H1 (cell line): ENCODE results near the gene RNASEL. TPM values are rescaled to one million over a fixed set of nuclear protein-coding genes. Genes with fewer than 3 reads are reported as not detected.

Experiments
- CTCF ChIA-PET: fragments of 300-600 bp; sonication (Branson Sonifier 250); formaldehyde crosslinking; loops from one replicate; lab custom pipeline; 2021; ENCODE audit not compliant: partially characterized antibody; lab: Charles Lee
- POLR2A ChIA-PET: fragments of 300-600 bp; sonication (Branson Sonifier 250); formaldehyde crosslinking; loops from one replicate; lab custom pipeline; 2021; ENCODE audit warnings: inconsistent platforms; ENCODE audit not compliant: partially characterized antibody; lab: Charles Lee
- DNase-seq, 2 experiments: peaks; one replicate each; pipeline versions ENCODE4 v3.0.0 to v3.0.0-alpha.2; 2010 to 2022; ENCODE audit warnings: low spot score in 2 of 2, low read depth in 1 of 2, mixed read lengths in 1 of 2
- FAIRE-seq: peaks from 2 replicates; lab custom pipeline; 2011; peaks lifted over from hg19 to GRCh38; lab: Jason Lieb, UNC
- H2AFZ ChIP-seq: 2 replicates; pipeline ENCODE4 v1.8.1; 2012; ENCODE audit warnings: low read length, inconsistent platforms
- H2AK5ac ChIP-seq: 2 replicates; pipeline ENCODE4 v1.6.1; 2013; ENCODE audit warnings: low read depth, low read length
- H2BK120ac ChIP-seq: replicated peaks from 2 replicates; pipeline ENCODE3; 2013; ENCODE audit warnings: low read depth, low read length, inconsistent platforms
- H2BK12ac ChIP-seq: 2 replicates; pipeline ENCODE4 v1.6.1; 2013; ENCODE audit warnings: low read depth, low read length
- H2BK15ac ChIP-seq: 2 replicates; pipeline ENCODE4 v1.6.1; 2013; ENCODE audit warnings: low read length
- H2BK20ac ChIP-seq: 2 replicates; pipeline ENCODE4 v1.6.1; 2013; ENCODE audit warnings: low read length
- H2BK5ac ChIP-seq: 2 replicates; pipeline ENCODE4 v1.6.1; 2013; ENCODE audit warnings: low read depth, low read length
- H3K14ac ChIP-seq: 2 replicates; pipeline ENCODE4 v1.6.1; 2013; ENCODE audit warnings: inconsistent platforms; ENCODE audit not compliant: insufficient read length
- H3K18ac ChIP-seq: 2 replicates; pipeline ENCODE4 v1.6.1; 2013; ENCODE audit warnings: low read length; ENCODE audit errors: extremely low read depth
- H3K23ac ChIP-seq: 2 replicates; pipeline ENCODE4 v1.6.1; 2013; ENCODE audit warnings: inconsistent platforms; ENCODE audit not compliant: insufficient read length
- H3K23me2 ChIP-seq: 2 replicates; pipeline ENCODE4 v1.6.1; 2013; ENCODE audit warnings: low read depth, low read length
- H3K27ac ChIP-seq: 2 replicates; pipeline ENCODE4 v1.6.1; 2011; ENCODE audit warnings: low read depth, low read length, inconsistent platforms
- H3K27me3 ChIP-seq, 4 experiments: replicated peaks in 1 of 4; 1 replicate in 1 of 4; 2 replicates in 3 of 4; pipeline versions ENCODE4 v1.6.1 to v1.8.1; 2011 to 2013; ENCODE audit warnings: low read length in 3 of 4, mild to moderate bottlenecking in 3 of 4, inconsistent platforms in 2 of 4, mixed read lengths in 2 of 4, moderate library complexity in 1 of 4; ENCODE audit not compliant: control insufficient read depth in 3 of 4, insufficient read depth in 3 of 4; ENCODE audit errors: extremely low read depth in 1 of 4
- H3K36me3 ChIP-seq, 4 experiments: 2 replicates each; pipeline versions ENCODE4 v1.6.1 to v1.8.1; 2011 to 2013; ENCODE audit warnings: mild to moderate bottlenecking in 4 of 4, low read length in 3 of 4, moderate library complexity in 2 of 4, control low read depth in 1 of 4, inconsistent platforms in 1 of 4; ENCODE audit not compliant: insufficient read depth in 4 of 4, control insufficient read depth in 2 of 4
- H3K4ac ChIP-seq: replicated peaks from 2 replicates; pipeline ENCODE3; 2013; ENCODE audit warnings: low read length, low read depth, mixed read lengths, inconsistent platforms; ENCODE audit not compliant: insufficient read length
- H3K4me1 ChIP-seq, 4 experiments: replicated peaks in 1 of 4; 1 replicate in 1 of 4; 2 replicates in 3 of 4; pipeline versions ENCODE4 v1.6.1 to v1.8.1; 2011 to 2013; ENCODE audit warnings: low read length in 3 of 4, inconsistent platforms in 2 of 4, mixed read lengths in 1 of 4; ENCODE audit not compliant: insufficient read depth in 4 of 4, control insufficient read depth in 3 of 4
- H3K4me2 ChIP-seq, 2 experiments: 2 replicates each; pipeline versions ENCODE4 v1.6.1 to v1.8.1; 2011 to 2013; ENCODE audit warnings: low read depth in 2 of 2, low read length in 2 of 2, control low read depth in 1 of 2, inconsistent platforms in 1 of 2, mild to moderate bottlenecking in 1 of 2; ENCODE audit not compliant: insufficient read depth in 1 of 2
- H3K4me3 ChIP-seq, 4 experiments: fragments of 200-600, 300-600 bp in 1 of 4; sonication (generic), shearing (Covaris generic), sonication (Bioruptor Twin) in 1 of 4; 2 replicates each; pipeline versions ENCODE4 v1.5.1 to v1.8.1; 2011 to 2016; ENCODE audit warnings: low read length in 4 of 4, low read depth in 3 of 4, control low read depth in 2 of 4, inconsistent platforms in 2 of 4, mild to moderate bottlenecking in 2 of 4, mixed read lengths in 1 of 4, moderate library complexity in 1 of 4; ENCODE audit not compliant: insufficient read depth in 2 of 4; ENCODE audit errors: extremely low read depth in 1 of 4
- H3K56ac ChIP-seq: replicated peaks from 2 replicates; pipeline ENCODE3; 2013; ENCODE audit warnings: low read depth, mild to moderate bottlenecking, mixed read lengths, low read length, inconsistent platforms; ENCODE audit not compliant: insufficient read length
- H3K79me1 ChIP-seq: 2 replicates; pipeline ENCODE4 v1.6.1; 2013; ENCODE audit warnings: low read depth, low read length, control low read depth
- H3K79me2 ChIP-seq, 2 experiments: 2 replicates each; pipeline versions ENCODE4 v1.6.1 to v1.8.1; 2012 to 2013; ENCODE audit warnings: low read length in 2 of 2, mild to moderate bottlenecking in 2 of 2, inconsistent platforms in 1 of 2; ENCODE audit not compliant: insufficient read depth in 2 of 2, control insufficient read depth in 1 of 2
- H3K9ac ChIP-seq, 4 experiments: replicated peaks in 1 of 4; 1 replicate in 1 of 4; 2 replicates in 3 of 4; pipeline versions ENCODE4 v1.6.1 to v1.8.1; 2011 to 2013; ENCODE audit warnings: low read depth in 3 of 4, low read length in 3 of 4, control low read depth in 2 of 4, mild to moderate bottlenecking in 2 of 4, moderate library complexity in 2 of 4, inconsistent platforms in 1 of 4; ENCODE audit errors: extremely low read depth in 1 of 4
- H3K9me3 ChIP-seq, 2 experiments: 2 replicates each; pipeline versions ENCODE4 v1.6.1 to v1.8.1; 2012 to 2013; ENCODE audit warnings: mild to moderate bottlenecking in 2 of 2, moderate library complexity in 2 of 2, control low read depth in 1 of 2, inconsistent platforms in 1 of 2, low read depth in 1 of 2, low read length in 1 of 2, mixed read lengths in 1 of 2; ENCODE audit not compliant: insufficient read depth in 2 of 2
- H4K20me1 ChIP-seq, 2 experiments: replicated peaks in 1 of 2; 2 replicates each; pipeline versions ENCODE3 to v1.8.1; 2011 to 2013; ENCODE audit warnings: inconsistent platforms in 2 of 2, low read length in 2 of 2, mild to moderate bottlenecking in 1 of 2; ENCODE audit not compliant: insufficient read depth in 2 of 2, control insufficient read depth in 1 of 2
- H4K5ac ChIP-seq: 2 replicates; pipeline ENCODE4 v1.6.1; 2013; ENCODE audit warnings: low read length, low read depth, mixed read lengths, inconsistent platforms; ENCODE audit not compliant: insufficient read length
- H4K8ac ChIP-seq: 2 replicates; pipeline ENCODE4 v1.8.0; 2013; ENCODE audit warnings: mild to moderate bottlenecking, moderate library complexity, low read length, inconsistent platforms; ENCODE audit not compliant: insufficient read depth; ENCODE audit errors: extremely low read depth
- H4K91ac ChIP-seq: replicated peaks from 2 replicates; pipeline ENCODE3; 2013; ENCODE audit warnings: low read length, mixed read lengths, inconsistent platforms; ENCODE audit not compliant: insufficient read length
- ATF3 ChIP-seq: IDR thresholded peaks from 2 replicates; pipeline ENCODE4 v1.6.1; 2011; ENCODE audit warnings: low read depth, mild to moderate bottlenecking, low read length; ENCODE audit not compliant: insufficient read depth
- CBX5 ChIP-seq: fragments of 300-800, 300-1000 bp; sonication (generic); IDR thresholded peaks from 2 replicates; pipeline ENCODE4 v1.7.1; 2016; ENCODE audit warnings: antibody characterized with exemption, low read length, low read depth
- EZH2 ChIP-seq: fragments of 200-600 bp; sonication (generic); IDR thresholded peaks from 2 replicates; pipeline ENCODE4 v1.7.1; 2012; ENCODE audit warnings: low read depth, mild to moderate bottlenecking, moderate library complexity, low read length, inconsistent platforms; ENCODE audit not compliant: severe bottlenecking
- KDM1A ChIP-seq: fragments of 200-600, 300-600 bp; sonication (generic); IDR thresholded peaks from 2 replicates; pipeline ENCODE4 v1.7.1; 2016; ENCODE audit warnings: mild to moderate bottlenecking, low read length, borderline replicate concordance
- MAX ChIP-seq: IDR thresholded peaks from 2 replicates; pipeline ENCODE4 v1.6.1; 2012; ENCODE audit warnings: inconsistent platforms
- NANOG ChIP-seq: IDR thresholded peaks from 2 replicates; pipeline ENCODE4 v1.6.1; 2011; ENCODE audit warnings: low read length, low read depth, mild to moderate bottlenecking, inconsistent platforms; ENCODE audit not compliant: insufficient read depth, poor library complexity, severe bottlenecking
- PHF8 ChIP-seq: fragments of 200-600 bp; sonication (generic); conservative IDR thresholded peaks from 2 replicates; pipeline ENCODE4 v1.7.1; 2012; ENCODE audit warnings: low read depth, mild to moderate bottlenecking, inconsistent platforms, low read length, moderate library complexity
- POU5F1 ChIP-seq: IDR thresholded peaks from 2 replicates; pipeline ENCODE4 v1.6.1; 2011; ENCODE audit warnings: low read depth, mild to moderate bottlenecking, low read length, moderate library complexity
- SP2 ChIP-seq: IDR thresholded peaks from 2 replicates; pipeline ENCODE4 v1.6.1; 2012; ENCODE audit warnings: mild to moderate bottlenecking, low read length, inconsistent platforms
- SRF ChIP-seq: IDR thresholded peaks from 2 replicates; pipeline ENCODE4 v1.6.1; 2011; ENCODE audit warnings: mild to moderate bottlenecking, low read depth, low read length, moderate library complexity
- TAF7 ChIP-seq: optimal IDR thresholded peaks from 2 replicates; pipeline ENCODE3; 2011; ENCODE audit warnings: low read depth, mild to moderate bottlenecking, inconsistent platforms, low read length, moderate library complexity, borderline replicate concordance
- ZNF274 ChIP-seq: IDR thresholded peaks from 2 replicates; pipeline ENCODE4 v1.7.0; 2012; ENCODE audit warnings: low read length, borderline replicate concordance; ENCODE audit errors: extremely low read depth
- WGBS, 2 experiments: shearing (Covaris generic) in 1 of 2; methylation state at CpG; one replicate each; pipeline versions ENCODE4 v1.1.6 to v1.1.7; 2013 to 2015; ENCODE audit warnings: low lambda C conversion rate in 2 of 2, mixed read lengths in 2 of 2, inconsistent platforms in 1 of 2, low coverage in 1 of 2, missing lambda C conversion rate in 1 of 2; ENCODE audit not compliant: insufficient replicate concordance in 2 of 2, insufficient coverage in 1 of 2, insufficient read length in 1 of 2; ENCODE audit errors: extremely low coverage in 1 of 2, missing lambda C conversion rate in 1 of 2; 5-methylcytosine and 5-hydroxymethylcytosine counted together
- polyA plus RNA-seq, 7 experiments: library from polyadenylated mRNA; depleted of rRNA in 3 of 7; stranded (reverse) in 5 of 7; unstranded in 2 of 7; fragments of >200 nt in 5 of 7; fragments of 200-250 nt in 2 of 7; gene quantifications; 1 replicate in 5 of 7; 2 replicates in 1 of 7; 4 replicates in 1 of 7; pipeline versions ENCODE4 v1.2.1 to v1.2.3, GENCODE V29; 2011 to 2013; ENCODE audit warnings: missing spikeins in 2 of 7, mixed read lengths in 2 of 7
- total RNA-seq: library from RNA; stranded (reverse); fragmentation: NEBNext Ultra II Directional; extraction: Animal tissue kit (Norgen Biotek cat#: 25700); gene quantifications from 2 replicates; pipeline ENCODE4 v1.2.1, GENCODE V29; 2021

The RNASEL gene
- total and polyA plus RNA-seq, 2 of the 8 experiments (the other 6 are each of a cell fraction or from before 2014, with no cell fraction given) = 0.39 to 0.78 TPM

- Histone ChIP-seq H2BK12ac (no peak overlapping the region), H3K4me1 (peaks cover 6 to 21% (median 15%) of the 10 kb centered on the region in 4 experiments; a peak in 6 of 7 replicates), H3K9ac (no peak overlapping the region), H4K20me1 (no peaks in the 10 kb centered on the region), H4K5ac (no peak overlapping the region), H3K4ac (no peak overlapping the region), H3K14ac (no peak overlapping the region), H2AK5ac (no peak overlapping the region), H3K4me3 (no peak overlapping the region), H3K18ac (no peak overlapping the region), H3K9me3 (no peaks in the 10 kb centered on the region), H2BK15ac (no peak overlapping the region), H2AFZ (no peak overlapping the region), H2BK120ac (no peak overlapping the region), H3K4me2 (no peak overlapping the region), H3K56ac (no peak overlapping the region), H4K8ac (no peak overlapping the region), H3K79me1 (no peaks in the 10 kb centered on the region), H3K23ac (no peak overlapping the region), H3K36me3 (no peaks in the 10 kb centered on the region), H4K91ac (no peak overlapping the region), H3K79me2 (no peaks in the 10 kb centered on the region), H2BK20ac (no peak overlapping the region), H3K27ac (no peak overlapping the region), H2BK5ac (0 out of 2 replicates have a peak overlapping the region, but pooled peaks have one; percentile 9), H3K23me2 (no peaks in the 10 kb centered on the region; the same call in 1 of the 2 replicates), H3K27me3 (no peaks in the 10 kb centered on the region)
- POLR2A ChIA-PET = interaction anchor here (0.6 to 15.8 kb wide), 7 partner anchors 10 to 190 kb away, joined by 3 to 107 read pairs (median 3); no protein-coding TSS in a partner anchor
- CTCF ChIA-PET = interaction anchor here (1.0 to 5.0 kb wide), 11 partner anchors 13 to 155 kb away, joined by 3 to 35 read pairs (median 4); no protein-coding TSS in a partner anchor
- DNase-seq = no peak
- whole genome bisulfite sequencing, 2 experiments = 89% methylated on average over 3 of the region's 3 CpGs; no CpG with 5 or more reads in 1 of the 2 experiments
- FAIRE-seq = no peak
- TF ChIP-seq ZNF274 = no peak
- no peak for TF ChIP-seq KDM1A
- no peak for TF ChIP-seq PHF8
- TF ChIP-seq CBX5 = no peak
- TF ChIP-seq ATF3 = no peak
- no peak for TF ChIP-seq SP2
- no peak for TF ChIP-seq NANOG
- no peak for TF ChIP-seq SRF
- no peak for TF ChIP-seq TAF7
- TF ChIP-seq MAX = no peak
- TF ChIP-seq EZH2 = no peak
- TF ChIP-seq POU5F1 = no peak
Measured at GRCh38 chr1:182629499-182630096, 40.5 kb upstream of the RNASEL start.
